CD4-positive, alpha-beta T cell treated with Interleukin-17A for 4 hours (primary cell): ENCODE results near the gene NHS.

Source experiments
- DNase-seq: peaks from one replicate; pipeline ENCODE4 v3.0.0-alpha.2; 2020; ENCODE audit warnings: mixed read lengths

NHS gene

GRCh38 chrX:17633546-17633945 is 258.5 kb downstream of the NHS start:
- no peak for DNase-seq

- DNase-seq: no peak
These were observed 259.7 kb downstream of the NHS start for GRCh38 chrX:17634542-17635207.

GRCh38 chrX:17635231-17635630 is 260.2 kb downstream of the NHS start:
- no peak for DNase-seq

DNA sequence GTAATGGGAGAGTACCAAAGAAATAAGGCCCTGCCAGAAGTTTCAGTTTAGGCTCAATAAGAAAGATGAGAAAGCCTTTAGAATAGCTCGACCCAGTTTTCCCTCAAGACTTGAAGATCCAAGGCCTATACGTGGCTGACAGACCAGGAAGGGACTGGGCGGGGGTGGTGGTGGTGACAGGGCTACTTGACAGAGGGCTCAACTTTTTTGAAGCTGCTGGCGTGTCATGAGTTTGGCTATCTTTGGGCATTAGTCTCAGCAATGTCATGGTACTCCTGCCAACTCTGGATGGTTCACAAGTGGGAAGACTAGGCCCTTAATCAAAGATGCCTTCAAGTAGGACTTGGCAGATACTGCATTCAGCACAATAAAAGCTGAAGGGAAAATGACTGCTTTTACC is 262.2 kb downstream of the NHS start:
- DNase-seq: no peak

DNA sequence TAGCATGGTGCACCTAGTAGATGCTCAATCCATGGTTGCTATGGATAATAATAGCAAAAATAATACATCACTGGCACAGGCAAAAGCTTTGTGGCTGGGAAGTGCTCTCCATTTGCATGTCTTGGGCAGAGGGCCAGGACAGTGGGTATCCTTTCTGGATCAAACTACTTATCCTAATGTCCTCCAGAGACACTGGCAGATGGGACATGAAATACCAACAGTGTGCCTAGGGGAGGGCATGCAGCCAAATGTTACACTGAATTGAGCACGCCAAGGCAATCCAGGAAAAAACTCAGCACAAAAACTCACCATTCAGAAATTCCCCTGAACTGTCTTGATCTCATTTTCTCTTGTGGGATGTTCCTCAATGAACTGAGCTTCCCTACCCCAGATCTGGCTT is 263.7 kb downstream of the NHS start:
- no peak for DNase-seq

DNA sequence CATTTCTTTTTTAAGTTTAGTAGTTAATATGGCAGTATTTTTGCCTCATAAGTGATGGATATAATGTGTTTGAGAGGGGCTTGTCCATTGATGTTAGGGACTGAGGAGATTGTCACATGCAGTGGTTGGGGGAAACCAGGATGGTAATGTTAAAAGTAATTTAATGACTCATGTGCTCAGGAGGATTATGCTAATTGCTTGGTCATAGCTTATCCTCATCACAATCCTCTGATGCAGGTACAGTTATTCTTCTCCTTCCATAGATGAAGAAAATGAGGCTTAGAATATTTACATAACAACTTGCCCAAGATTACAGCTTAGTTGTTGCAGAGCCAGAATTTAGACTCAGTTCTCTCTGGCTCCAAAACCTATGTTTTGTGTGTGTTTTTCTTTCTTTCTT is 267.9 kb downstream of the NHS start:
- no peak for DNase-seq

DNA sequence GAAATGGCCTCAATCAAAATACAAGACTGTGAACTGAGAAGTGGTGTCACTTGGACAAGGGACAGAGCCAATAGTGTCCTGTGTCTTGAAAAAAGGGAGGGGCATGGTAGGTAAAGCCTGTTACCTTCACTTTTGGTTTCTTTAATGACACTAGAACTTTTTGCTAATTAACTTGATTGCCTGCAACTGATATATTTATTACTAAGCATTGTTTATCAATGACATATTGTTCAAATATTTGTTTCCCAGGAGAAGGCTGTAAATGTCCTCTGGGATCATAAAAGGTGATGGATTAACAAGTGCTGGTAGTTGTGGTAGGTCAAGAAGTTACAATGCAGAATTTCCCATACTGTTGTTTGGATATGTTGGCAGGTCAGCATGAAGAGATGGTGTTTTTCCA is 268.5 kb downstream of the NHS start:
- DNase-seq: no peak

DNA sequence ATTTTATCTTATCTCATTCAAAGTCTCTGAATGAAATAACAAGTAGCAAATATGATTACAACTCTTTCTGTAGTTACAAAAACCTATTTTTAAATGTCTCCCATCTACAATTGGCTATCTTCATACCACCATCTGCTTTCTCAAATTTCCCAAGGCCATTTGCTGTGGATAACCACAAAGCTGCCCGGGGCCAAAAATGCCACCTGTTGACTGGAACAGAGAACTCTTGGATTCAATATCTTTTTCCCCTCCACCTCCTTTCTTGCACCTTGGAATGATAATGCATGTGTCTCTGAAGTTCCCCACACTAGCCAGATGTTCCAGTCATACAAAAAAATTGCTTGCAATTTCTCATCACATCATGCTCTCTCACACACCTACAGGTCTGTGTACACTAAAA is 269.0 kb downstream of the NHS start:
- no peak for DNase-seq

GRCh38 chrX:17654116-17654515 is 279.1 kb downstream of the NHS start:
- peak; percentile 52 for DNase-seq

GRCh38 chrX:17655211-17656034 is 280.4 kb downstream of the NHS start:
- DNase-seq: peak; percentile 10

DNA sequence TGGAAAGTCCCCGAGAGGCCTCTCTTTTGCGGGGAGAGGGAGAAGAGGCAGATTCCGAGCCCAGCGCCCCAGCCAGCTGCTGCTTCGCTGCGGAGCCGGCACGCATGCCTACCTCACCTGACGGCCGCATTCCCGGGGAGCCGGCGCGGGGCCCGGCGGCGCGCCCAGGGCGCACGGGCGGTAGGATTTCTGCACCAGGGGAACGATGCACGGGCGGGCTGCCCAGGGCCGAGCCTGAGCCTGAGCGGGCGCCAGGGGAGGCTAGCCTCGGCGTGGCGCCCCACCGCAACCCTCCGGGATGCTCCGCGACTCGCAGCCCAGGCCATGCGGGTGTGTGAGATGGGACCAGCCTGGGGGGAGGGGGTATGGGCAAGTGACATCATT is 281.0 kb downstream of the NHS start:
- peak; percentile 5 for DNase-seq

- no peak for DNase-seq
These were observed 281.6 kb downstream of the NHS start for GRCh38 chrX:17656556-17656955.

DNA sequence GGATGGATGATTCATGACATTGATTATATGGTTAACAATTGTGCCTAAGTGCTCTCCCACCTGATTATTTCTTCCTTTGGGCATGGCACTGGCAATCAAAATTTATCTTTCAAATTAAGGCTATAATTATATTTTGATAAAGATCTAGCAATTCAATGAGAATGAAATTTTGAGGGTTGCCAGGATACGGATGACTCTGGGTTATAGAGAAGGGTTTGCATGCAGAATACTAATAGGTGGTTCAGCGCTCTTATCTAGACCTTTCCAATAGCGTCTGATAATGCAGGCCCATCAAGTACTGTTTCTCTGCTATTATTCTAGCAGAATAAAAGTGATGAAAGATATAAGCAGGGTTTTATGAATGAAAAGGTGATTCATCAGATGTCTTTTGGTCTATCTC is 287.4 kb downstream of the NHS start:
- no peak for DNase-seq

- DNase-seq: no peak
These were observed 293.9 kb downstream of the NHS start for GRCh38 chrX:17668929-17669328.

GRCh38 chrX:17669458-17669857 is 294.5 kb downstream of the NHS start:
- no peak for DNase-seq

- no peak for DNase-seq
These were observed 294.9 kb downstream of the NHS start for GRCh38 chrX:17669891-17670290.

GRCh38 chrX:17670874-17671273 is 295.9 kb downstream of the NHS start:
- no peak for DNase-seq

GRCh38 chrX:17674601-17675000 is 299.6 kb downstream of the NHS start:
- DNase-seq: no peak

DNA sequence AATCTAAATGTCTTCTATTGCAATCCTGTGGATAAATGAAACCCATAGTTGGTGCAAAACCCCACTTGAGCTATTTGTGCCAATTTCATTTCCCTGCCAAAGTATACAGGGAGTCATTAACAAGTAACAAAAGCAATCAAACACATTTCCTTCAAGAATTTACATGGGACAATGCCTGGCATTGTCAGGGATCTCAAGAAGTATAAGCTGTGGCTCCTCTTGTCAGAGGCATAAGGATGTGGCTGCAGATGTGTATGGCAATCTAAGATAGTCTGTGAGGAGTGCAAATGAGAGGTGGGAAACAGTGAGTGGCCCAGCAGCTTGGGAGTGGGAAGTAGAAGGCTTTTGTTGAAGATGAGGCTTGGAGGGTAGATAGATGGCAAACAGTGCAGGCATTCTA is 304.3 kb downstream of the NHS start:
- no peak for DNase-seq

DNA sequence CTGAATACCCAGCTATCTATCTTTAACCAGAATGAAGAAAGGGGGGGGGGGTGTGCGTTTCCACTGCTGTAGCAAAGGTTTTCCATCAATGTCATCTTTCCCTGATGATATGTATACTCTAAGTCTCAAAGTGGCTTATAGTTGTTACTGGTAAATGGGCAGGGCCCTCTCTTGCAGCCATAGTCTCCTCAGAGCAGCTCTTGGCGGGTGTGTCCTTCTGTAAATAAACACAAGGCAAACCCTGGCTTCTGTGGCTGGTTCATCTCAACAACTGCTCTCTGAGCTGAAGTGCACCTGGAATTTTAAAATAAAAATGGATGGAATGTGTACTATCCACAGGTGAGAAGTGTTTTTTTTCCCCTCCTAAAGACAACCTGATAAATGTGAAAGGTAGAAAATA is 304.8 kb downstream of the NHS start:
- no peak for DNase-seq

DNA sequence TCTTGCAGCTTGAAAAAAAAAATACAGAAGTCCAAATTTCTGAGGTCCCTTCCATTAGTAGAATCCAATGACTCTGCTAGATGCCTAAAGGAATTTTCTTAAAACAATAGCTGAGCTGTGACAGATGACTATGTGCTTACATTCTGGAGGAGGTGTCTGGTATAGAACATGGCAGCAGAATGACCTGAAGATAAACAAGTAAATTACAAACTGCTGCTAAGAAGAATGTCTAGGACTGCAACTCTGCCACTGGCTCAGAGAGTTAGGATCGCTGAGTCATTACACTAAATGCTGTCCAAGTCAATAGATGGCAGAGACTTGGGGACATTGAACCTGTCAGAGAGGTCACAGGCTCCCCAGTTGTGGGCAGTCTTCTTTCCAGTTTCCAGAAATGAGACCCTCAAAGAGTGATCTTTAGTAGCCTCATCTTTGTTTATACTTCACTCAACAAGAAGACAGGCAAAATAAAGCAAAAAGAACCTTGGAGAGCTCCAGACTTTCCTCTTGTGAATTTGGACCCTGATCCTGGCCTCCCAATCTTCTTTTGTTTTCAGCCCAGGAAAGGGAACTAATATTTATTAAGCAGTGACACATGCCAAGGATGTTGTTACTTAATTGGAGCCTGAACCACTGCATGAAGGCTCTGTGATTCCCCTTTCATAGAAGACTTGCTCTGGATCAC is 305.9 kb downstream of the NHS start:
- no peak for DNase-seq

DNA sequence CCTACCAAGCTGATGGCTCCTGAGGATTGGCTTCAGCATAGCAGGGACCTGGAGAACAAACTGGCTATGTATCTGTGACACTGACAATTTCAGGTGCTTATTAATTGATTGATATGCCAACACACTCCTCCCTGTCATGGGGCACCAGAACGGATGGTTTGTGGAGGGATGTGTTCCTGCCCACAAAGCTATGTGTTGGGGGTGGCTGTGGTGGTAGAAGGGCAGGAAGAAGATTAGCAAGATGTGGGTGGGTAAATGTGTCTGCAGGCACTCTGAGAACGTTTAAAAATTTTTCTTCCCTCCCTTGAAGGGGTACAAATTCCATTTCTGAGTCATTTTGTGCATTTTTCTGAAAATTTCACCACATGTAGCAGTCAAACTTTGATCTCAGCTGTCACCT is 307.3 kb downstream of the NHS start:
- DNase-seq: no peak

DNA sequence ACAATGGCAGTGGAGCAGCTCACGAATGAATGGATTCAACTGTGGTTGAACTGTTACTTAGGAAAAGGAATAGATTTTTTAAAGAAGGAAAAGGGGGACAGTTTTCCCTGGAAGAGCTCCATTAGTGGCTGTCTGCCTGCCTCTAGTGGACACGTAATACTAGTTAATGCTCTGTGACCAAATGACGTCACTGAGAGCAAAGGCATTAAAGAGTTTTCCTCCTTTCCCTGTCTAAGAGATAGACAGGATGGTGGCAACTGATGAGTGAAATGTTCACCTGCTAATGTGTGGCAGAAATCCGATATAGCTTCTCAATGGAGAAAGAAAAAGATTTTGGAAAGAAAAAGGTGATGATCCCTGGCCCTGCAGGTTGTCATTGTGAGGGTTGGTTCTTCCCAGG is 310.0 kb downstream of the NHS start:
- no peak for DNase-seq

GRCh38 chrX:17687648-17688047 is 312.6 kb downstream of the NHS start:
- no peak for DNase-seq
